ENCODE measurements around the gene BACH1.

The BACH1 gene

DNA sequence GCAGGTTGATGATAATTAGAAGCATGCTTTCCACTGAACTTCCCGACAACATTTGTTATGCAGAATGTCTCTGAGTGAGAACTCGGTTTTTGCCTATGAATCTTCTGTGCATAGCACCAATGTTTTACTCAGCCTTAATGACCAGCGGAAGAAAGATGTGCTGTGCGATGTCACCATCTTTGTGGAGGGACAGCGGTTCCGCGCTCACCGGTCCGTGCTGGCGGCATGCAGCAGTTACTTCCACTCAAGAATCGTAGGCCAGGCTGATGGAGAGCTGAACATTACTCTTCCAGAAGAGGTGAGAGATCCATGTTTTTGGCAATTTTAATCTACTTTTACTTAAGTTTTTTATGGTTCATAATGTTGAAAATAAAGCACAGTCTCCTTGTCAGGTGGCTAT, 22.5 kb downstream of the BACH1 start:
- TF ChIP-seq, protein P1, sequence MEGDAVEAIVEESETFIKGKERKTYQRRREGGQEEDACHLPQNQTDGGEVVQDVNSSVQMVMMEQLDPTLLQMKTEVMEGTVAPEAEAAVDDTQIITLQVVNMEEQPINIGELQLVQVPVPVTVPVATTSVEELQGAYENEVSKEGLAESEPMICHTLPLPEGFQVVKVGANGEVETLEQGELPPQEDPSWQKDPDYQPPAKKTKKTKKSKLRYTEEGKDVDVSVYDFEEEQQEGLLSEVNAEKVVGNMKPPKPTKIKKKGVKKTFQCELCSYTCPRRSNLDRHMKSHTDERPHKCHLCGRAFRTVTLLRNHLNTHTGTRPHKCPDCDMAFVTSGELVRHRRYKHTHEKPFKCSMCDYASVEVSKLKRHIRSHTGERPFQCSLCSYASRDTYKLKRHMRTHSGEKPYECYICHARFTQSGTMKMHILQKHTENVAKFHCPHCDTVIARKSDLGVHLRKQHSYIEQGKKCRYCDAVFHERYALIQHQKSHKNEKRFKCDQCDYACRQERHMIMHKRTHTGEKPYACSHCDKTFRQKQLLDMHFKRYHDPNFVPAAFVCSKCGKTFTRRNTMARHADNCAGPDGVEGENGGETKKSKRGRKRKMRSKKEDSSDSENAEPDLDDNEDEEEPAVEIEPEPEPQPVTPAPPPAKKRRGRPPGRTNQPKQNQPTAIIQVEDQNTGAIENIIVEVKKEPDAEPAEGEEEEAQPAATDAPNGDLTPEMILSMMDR (IDR thresholded peaks at IDR 0.05), result no peak

DNA sequence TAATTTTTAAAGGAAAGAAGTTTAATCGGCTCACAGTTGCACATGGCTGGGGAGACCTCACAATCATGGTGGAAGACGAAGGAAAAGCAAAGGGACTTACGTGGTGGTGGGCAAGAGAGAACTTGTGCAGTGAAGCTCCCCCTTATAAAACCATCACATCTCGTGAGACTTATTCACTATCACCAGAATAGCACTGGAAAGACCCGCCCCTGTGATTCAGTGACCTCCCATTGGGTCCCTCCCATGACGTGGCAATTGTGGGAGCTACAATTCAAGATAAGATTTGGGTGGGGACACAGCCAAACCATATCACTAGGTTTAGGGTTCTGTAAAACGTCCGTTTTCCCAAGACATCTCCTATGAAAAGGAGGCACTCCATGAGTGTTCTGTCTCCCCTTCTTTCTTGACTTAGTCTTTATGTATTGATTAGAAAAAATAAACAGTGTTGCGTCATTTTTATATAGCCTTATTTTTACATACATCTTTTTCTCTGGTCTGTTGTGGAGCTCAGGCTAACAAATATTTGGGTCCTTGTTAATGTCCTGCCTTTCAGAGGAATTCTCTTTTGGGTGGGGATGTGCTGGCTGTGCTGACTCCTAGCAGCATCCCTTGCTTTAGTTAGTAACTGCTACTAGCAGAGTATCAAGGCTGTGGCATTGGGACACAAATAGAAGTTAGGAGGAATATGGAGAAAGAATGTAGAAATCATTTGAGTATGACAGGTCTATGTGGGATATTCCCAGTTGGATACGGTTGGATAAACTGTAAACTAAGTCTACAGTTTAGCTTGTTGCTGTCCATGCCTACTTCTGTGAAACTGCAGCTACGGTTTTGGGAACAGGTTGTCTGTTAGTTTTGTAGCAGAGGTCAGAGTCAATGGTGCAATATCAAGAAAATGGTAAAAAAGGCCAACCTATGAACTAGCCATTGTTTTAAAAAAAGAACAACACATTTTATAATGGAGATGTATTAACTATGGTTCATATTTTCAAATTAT, 23.5 kb downstream of the BACH1 start:
- TF ChIP-seq, protein P1 (IDR thresholded peaks at IDR 0.05), result no peak

DNA sequence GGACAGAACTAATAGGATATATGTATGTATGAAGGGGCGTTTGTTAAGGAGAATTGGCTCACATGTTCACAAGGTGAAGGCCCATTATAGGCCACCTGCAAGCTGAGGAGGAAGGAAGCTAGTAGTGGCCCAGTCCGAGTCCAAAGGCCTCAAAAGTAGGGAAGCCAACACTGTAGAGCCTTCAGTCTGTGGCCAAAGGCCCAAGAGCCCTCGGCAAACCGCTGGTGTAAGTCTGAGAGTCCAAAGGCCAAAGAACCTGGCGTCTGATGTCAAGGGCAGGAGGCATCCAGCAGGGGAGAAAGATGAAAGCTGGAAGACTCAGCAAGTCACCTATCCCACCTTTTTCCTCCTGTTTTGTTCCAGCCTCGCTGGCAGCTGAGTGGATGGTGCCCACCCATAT, 24.5 kb downstream of the BACH1 start:
- TF ChIP-seq, protein P1 (IDR thresholded peaks at IDR 0.05), result no peak

DNA sequence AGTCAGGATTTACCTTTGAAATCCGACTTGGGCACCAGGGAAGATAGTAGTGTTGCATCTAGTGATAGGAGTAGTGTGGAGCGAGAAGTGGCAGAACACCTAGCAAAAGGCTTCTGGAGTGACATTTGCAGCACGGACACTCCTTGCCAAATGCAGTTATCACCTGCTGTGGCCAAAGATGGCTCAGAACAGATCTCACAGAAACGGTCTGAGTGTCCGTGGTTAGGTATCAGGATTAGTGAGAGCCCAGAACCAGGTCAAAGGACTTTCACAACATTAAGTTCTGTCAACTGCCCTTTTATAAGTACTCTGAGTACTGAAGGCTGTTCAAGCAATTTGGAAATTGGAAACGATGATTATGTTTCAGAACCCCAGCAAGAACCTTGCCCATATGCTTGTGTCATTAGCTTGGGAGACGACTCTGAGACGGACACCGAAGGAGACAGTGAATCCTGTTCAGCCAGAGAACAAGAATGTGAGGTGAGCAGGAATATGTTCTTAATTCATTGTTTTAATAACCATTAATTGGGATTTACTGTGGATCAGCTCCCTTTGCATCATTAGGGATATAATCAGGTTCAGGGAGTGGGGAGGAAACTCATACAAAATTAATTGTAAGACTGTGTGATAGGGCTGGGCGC, 28.3 kb downstream of the BACH1 start:
- TF ChIP-seq, protein P1 (IDR thresholded peaks at IDR 0.05), result no peak

DNA sequence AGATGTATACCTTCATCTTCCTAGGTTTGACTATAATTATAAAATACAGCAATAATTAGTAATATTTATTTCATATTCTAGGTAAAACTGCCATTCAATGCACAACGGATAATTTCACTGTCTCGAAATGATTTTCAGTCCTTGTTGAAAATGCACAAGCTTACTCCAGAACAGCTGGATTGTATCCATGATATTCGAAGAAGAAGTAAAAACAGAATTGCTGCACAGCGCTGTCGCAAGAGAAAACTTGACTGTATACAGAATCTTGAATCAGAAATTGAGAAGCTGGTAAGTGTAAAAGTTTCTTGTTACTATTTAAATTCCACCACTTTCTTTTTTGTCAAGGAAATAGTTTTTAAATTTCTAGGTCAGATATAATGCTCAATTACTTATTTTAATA, 30.7 kb downstream of the BACH1 start:
- TF ChIP-seq, protein P1 (IDR thresholded peaks at IDR 0.05), result no peak

DNA sequence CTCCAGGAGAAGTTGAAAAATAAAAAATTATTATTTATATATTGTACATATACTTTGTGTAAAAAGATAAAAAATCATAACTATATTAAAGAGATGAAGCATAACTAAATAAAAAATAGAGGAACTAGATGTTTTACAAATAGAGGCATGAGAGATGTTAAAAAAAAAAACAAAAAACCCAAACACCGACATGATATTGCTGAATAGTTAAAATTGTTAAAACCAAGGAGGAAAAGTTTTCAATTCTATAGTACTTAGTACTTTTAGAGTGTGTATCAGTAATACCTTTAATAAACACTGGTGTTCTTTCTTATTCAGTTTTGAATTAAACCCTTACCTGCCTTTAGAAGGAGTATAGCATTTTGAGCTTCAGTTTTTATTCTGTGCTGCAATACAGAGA, 32.1 kb downstream of the BACH1 start:
- TF ChIP-seq, protein P1 (IDR thresholded peaks at IDR 0.05), result no peak

DNA sequence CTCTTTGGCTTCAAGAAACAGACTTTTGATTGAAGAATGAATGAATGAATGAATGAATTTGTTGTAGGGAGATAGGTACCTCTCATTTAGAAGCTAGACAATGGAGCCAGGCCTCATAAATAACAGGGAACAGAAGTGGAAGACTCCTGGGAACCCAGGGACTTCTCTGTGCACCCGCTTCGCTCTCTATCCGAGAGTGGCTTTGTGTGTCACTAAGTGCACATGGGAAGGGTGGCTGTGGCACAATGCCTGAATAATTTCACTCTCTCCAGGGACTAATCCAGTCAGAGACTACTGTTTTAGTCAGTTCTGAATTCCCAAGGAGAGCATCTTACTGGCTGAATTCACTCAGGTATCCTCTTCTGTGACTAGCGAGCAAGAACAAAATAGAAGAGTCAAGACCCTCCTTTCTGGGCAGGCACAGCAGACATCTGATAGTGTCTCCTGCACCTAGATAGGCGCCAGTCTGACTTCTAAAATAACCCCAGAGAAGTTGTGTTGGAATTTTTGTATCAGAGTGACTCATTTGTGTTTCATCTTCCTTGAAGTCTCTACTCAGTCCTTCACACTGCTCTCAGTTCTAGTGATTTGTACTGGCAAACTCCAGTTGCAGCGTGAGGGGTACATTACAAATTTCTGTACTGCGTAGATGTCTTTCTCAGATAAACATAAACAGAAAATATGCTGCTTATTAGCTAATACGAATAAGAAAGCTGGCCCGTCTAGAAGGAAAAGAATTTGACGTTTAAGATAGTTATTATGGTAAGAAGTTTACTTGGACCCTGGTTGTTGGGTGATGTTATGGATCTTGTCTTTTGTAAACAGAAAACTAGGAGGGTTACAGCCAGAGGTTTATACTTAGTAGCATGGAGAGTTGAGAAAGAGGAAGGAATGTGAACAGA, 34.0 kb downstream of the BACH1 start:
- TF ChIP-seq, protein P1 (IDR thresholded peaks at IDR 0.05), result no peak
